ENCODE data around the gene ACBD6.
A peak's percentile ranks its signal among the peaks of the same experiment; 100 is the strongest.

ACBD6 gene

GRCh38 chr1:180343921-180344769 lies 158.2 kb downstream of the ACBD6 start (continued):
- TF ChIP-seq ZNF513 (tag by site-specific recombination; IDR thresholded peaks at IDR 0.05), result no peak
- no peak for TF ChIP-seq TCF7L2 (IDR thresholded peaks at IDR 0.05; ENCODE audit: borderline replicate concordance, low read depth, low read length)
- no peak for TF ChIP-seq EGR2 (tag by site-specific recombination; IDR thresholded peaks at IDR 0.05; ENCODE audit: low read depth)
- no peak for TF ChIP-seq ZNF785 (tag by site-specific recombination; IDR thresholded peaks at IDR 0.05)
- TF ChIP-seq ZNF121 (tag by site-specific recombination; IDR thresholded peaks at IDR 0.05), result no peak
- no peak for TF ChIP-seq ZNF202 (tag by site-specific recombination; IDR thresholded peaks at IDR 0.05; ENCODE audit: borderline replicate concordance)
- TF ChIP-seq ZNF366 (tag by site-specific recombination; conservative IDR thresholded peaks at IDR 0.05), result peak; percentile 57
- TF ChIP-seq ZFP37 (tag by site-specific recombination; IDR thresholded peaks at IDR 0.05), result no peak
- peak; percentile 100 for TF ChIP-seq OSR2 (tag by site-specific recombination; IDR thresholded peaks at IDR 0.05)
- no peak for TF ChIP-seq ZBTB48 (tag by site-specific recombination; IDR thresholded peaks at IDR 0.05)
- no peak for TF ChIP-seq MYNN (tag by site-specific recombination; IDR thresholded peaks at IDR 0.05; ENCODE audit: borderline replicate concordance)
- no peak for TF ChIP-seq ZBTB21 (tag by site-specific recombination; IDR thresholded peaks at IDR 0.05)
- no peak for TF ChIP-seq ZNF837 (tag by site-specific recombination; IDR thresholded peaks at IDR 0.05)
- no peak for TF ChIP-seq ZNF701 (tag by site-specific recombination; IDR thresholded peaks at IDR 0.05)
- no peak; the same call in 1 of the 2 replicates for TF ChIP-seq PRDM4 (tag by site-specific recombination; IDR thresholded peaks at IDR 0.05)
- no peak for TF ChIP-seq ZNF623 (tag by site-specific recombination; IDR thresholded peaks at IDR 0.05)
- peak; percentile 86 for TF ChIP-seq ZBTB44 (tag by site-specific recombination; IDR thresholded peaks at IDR 0.05)
- TF ChIP-seq ZNF776 (tag by site-specific recombination; IDR thresholded peaks at IDR 0.05; ENCODE audit: borderline replicate concordance), result no peak
- no peak for TF ChIP-seq ZSCAN30 (tag by site-specific recombination; IDR thresholded peaks at IDR 0.05)
- TF ChIP-seq ZFHX2 (tag by site-specific recombination; conservative IDR thresholded peaks at IDR 0.05), result no peak
- no peak; the same call in 1 of the 2 replicates for TF ChIP-seq ZBTB8A (tag by site-specific recombination; IDR thresholded peaks at IDR 0.05)
- no peak for TF ChIP-seq ZBTB7A (tag by site-specific recombination; IDR thresholded peaks at IDR 0.05; ENCODE audit: low read depth)
- no peak for TF ChIP-seq ZNF549 (tag by site-specific recombination; IDR thresholded peaks at IDR 0.05)
- no peak for TF ChIP-seq ZNF530 (tag by site-specific recombination; IDR thresholded peaks at IDR 0.05; ENCODE audit: low read depth)
- no peak for TF ChIP-seq ZNF274 (IDR thresholded peaks at IDR 0.05; ENCODE audit: low read length)
- TF ChIP-seq ZNF274 (tag by site-specific recombination; IDR thresholded peaks at IDR 0.05; ENCODE audit: borderline replicate concordance), result no peak
- no peak for TF ChIP-seq ZNF747 (tag by site-specific recombination; IDR thresholded peaks at IDR 0.05)
- no peak for TF ChIP-seq PRDM2 (tag by site-specific recombination; IDR thresholded peaks at IDR 0.05; ENCODE audit: borderline replicate concordance)
- TF ChIP-seq ZNF133 (tag by site-specific recombination; IDR thresholded peaks at IDR 0.05), result no peak
- no peak for TF ChIP-seq PRDM1 (tag by site-specific recombination; IDR thresholded peaks at IDR 0.05)

All from HEK293 (cell line).